ENCODE measurements around the gene RPRD1B. TPM values are rescaled to one million over a fixed set of nuclear protein-coding genes. Genes with fewer than 3 reads are reported as not detected.

RPRD1B gene
- total RNA-seq, 2 donors from 2014 or later, result 22.1 to 29.6 TPM

DNA sequence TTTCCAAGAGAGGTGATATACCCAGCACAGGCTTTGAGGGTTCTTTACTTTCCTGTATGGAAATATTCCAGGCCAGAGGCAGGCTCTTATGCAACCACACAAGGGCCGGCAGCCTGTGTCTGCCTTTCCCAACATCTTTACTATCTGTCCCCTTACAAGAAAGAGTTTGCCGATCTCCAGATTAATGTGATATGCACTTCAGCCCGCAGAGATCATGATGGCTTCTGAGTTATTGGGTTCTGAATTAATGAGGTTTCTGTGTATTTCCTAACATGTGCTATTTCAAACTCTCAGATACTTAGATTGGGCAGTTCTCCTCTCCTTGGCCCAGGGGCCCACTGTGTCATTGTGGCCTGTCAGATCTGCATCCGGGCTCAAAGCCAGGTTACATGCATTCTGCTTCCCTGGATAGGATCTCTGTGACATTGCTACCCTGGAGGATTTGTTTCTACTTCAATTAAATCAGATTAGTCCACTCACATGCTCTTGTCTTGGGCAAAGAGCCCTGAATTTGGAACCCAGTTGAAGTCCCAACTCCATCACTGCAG, 75.0 kb downstream of the RPRD1B start:
- no peaks in the 10 kb centered on the region for H3K9me3 ChIP-seq (ENCODE audit: control insufficient read depth, low read length)
- no peak overlapping the region for H3K4me3 ChIP-seq (ENCODE audit: low read length)
- Mint-ChIP-seq H3K4me3 (no peak overlapping the region), H3K9me3 (no peaks in the 10 kb centered on the region), H3K27me3 (ENCODE audit: insufficient read depth) (no peaks in the 10 kb centered on the region), H3K36me3 (ENCODE audit: low read depth) (no peaks in the 10 kb centered on the region), H3K27ac (no peak overlapping the region), H3K4me1 (no peaks in the 10 kb centered on the region)
- peak; percentile 24 for DNase-seq
- H3K27ac ChIP-seq (ENCODE audit: low read depth, low read length), result no peak overlapping the region
- H3K36me3 ChIP-seq (ENCODE audit: control insufficient read depth, insufficient read depth, low read length), result no peaks in the 10 kb centered on the region
- H3K27me3 ChIP-seq (ENCODE audit: control insufficient read depth, insufficient read depth, low read length, poor library complexity, severe bottlenecking), result no peaks in the 10 kb centered on the region
- 86 to 100% methylated on average over 2 to 4 of the region's 4 CpGs for WGBS, 2 experiments (ENCODE audit: insufficient coverage in 1 of 2, insufficient read length in 1 of 2)
- H3K4me1 ChIP-seq (ENCODE audit: control insufficient read depth, insufficient read depth, low read length), result no peaks in the 10 kb centered on the region
- H3K9ac ChIP-seq (ENCODE audit: extremely low read depth, low read length, poor library complexity, severe bottlenecking), result no peak overlapping the region
- TF ChIP-seq CTCF (conservative IDR thresholded peaks at IDR 0.05), result no peak

DNA sequence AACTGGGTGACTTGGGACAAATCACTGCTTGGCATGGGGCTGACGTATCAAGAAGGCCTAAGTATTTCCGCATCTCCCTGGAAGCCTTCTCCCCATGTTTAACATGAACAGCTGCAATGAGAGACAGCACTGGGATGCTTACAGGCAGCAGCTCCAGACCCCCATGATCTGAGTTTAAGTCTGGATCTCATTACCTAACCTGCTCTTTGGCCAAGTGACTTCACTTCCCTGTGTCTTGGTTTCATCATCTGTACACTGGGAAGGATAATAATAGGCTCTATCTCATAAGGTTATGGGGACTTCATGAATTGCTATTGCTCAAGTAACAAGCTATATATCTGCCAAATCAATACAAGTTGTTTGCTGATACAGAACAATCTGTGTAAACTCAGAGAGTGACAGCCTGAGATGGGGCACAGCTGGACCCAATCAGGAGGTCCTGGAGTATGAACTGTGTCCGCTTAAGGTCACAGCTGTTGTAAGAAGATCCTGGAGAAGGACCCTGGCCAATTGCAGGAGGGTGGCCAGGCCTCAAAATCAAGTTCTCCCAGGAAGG, 75.5 kb downstream of the RPRD1B start:
- H3K9me3 Mint-ChIP-seq, result no peaks in the 10 kb centered on the region
- H3K4me3 Mint-ChIP-seq, result no peak overlapping the region
- peak; percentile 10 for DNase-seq
- H3K4me1 Mint-ChIP-seq, result no peaks in the 10 kb centered on the region
- Histone ChIP-seq H3K4me1 (ENCODE audit: control insufficient read depth, insufficient read depth, low read length) (no peaks in the 10 kb centered on the region), H3K4me3 (ENCODE audit: low read length) (no peak overlapping the region), H3K36me3 (ENCODE audit: control insufficient read depth, insufficient read depth, low read length) (no peaks in the 10 kb centered on the region), H3K9me3 (ENCODE audit: control insufficient read depth, low read length) (no peaks in the 10 kb centered on the region), H3K9ac (ENCODE audit: extremely low read depth, low read length, poor library complexity, severe bottlenecking) (no peak overlapping the region), H3K27ac (ENCODE audit: low read depth, low read length) (no peak overlapping the region), H3K27me3 (ENCODE audit: control insufficient read depth, insufficient read depth, low read length, poor library complexity, severe bottlenecking) (no peaks in the 10 kb centered on the region)
- H3K27me3 Mint-ChIP-seq (ENCODE audit: insufficient read depth), result no peaks in the 10 kb centered on the region
- WGBS, 2 experiments (ENCODE audit: insufficient coverage in 1 of 2, insufficient read length in 1 of 2), result 88% methylated on average over 2 to 3 of the region's 3 CpGs
- no peaks in the 10 kb centered on the region for H3K36me3 Mint-ChIP-seq (ENCODE audit: low read depth)
- TF ChIP-seq CTCF (conservative IDR thresholded peaks at IDR 0.05), result no peak
- no peak overlapping the region for H3K27ac Mint-ChIP-seq

DNA sequence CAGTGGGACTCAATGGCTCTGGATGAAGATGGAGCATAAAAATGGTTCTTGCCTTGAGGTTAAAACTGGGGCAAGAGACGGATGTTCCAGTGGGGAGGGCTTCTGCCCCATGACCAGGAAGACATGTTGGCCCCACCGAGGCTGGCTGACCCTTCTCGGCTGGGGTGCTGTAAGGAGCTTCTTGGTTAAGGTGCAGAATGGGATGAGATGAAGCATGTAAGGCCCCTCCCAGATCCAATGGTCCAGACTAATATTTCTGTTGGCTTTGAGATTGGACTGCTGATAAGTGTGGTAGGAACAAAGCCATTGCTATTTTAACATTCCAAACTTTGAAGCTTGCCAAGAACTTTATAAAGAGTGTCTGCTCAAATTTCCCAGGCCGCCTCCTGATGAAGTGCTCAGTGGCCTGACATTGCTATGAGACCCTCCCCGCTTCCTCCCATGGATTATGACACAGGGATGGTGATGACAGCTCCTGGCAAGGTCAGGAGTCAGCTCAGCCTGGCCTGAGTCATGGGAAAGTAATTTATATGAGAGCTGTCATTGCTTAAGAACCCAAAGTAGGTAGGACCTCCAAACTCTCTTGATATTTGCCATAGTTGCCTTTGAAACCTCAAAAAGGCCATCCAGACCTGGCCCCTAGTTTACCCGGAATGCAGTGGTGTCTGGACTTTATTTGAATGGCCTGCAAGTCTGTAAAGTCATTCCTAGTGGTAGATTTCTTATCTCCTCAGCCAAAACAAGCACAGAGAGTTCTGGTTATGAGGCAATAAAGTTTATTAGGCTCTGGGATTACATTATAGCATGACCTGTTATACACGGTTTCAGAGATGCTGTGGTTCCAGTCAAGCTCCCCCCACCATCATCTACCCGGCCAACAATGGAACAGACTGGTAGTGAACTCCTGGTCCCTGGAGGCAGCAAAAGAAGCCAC, 76.3 kb downstream of the RPRD1B start:
- WGBS, 2 experiments (ENCODE audit: insufficient coverage in 1 of 2, insufficient read length in 1 of 2), result 91 to 95% methylated on average over 5 to 8 of the region's 8 CpGs
- no peaks in the 10 kb centered on the region for H3K9me3 ChIP-seq (ENCODE audit: control insufficient read depth, low read length)
- no peaks in the 10 kb centered on the region for H3K36me3 ChIP-seq (ENCODE audit: control insufficient read depth, insufficient read depth, low read length)
- Mint-ChIP-seq H3K9me3 (no peaks in the 10 kb centered on the region), H3K36me3 (ENCODE audit: low read depth) (no peaks in the 10 kb centered on the region), H3K4me3 (no peak overlapping the region), H3K27me3 (ENCODE audit: insufficient read depth) (no peaks in the 10 kb centered on the region), H3K27ac (no peak overlapping the region), H3K4me1 (no peaks in the 10 kb centered on the region)
- no peaks in the 10 kb centered on the region for H3K4me1 ChIP-seq (ENCODE audit: control insufficient read depth, insufficient read depth, low read length)
- no peak overlapping the region for H3K27ac ChIP-seq (ENCODE audit: low read depth, low read length)
- DNase-seq, result peak; percentile 23
- no peak overlapping the region for H3K4me3 ChIP-seq (ENCODE audit: low read length)
- H3K9ac ChIP-seq (ENCODE audit: extremely low read depth, low read length, poor library complexity, severe bottlenecking), result no peak overlapping the region
- H3K27me3 ChIP-seq (ENCODE audit: control insufficient read depth, insufficient read depth, low read length, poor library complexity, severe bottlenecking), result no peaks in the 10 kb centered on the region
- no peak for TF ChIP-seq CTCF (conservative IDR thresholded peaks at IDR 0.05)

All from endodermal cell (in vitro differentiated cells).